Esophagus (tissue), 2 donors: ENCODE results near the gene NOSTRIN. TPM values are rescaled to one million over a fixed set of nuclear protein-coding genes. Genes with fewer than 3 reads are reported as not detected.

Source experiments
- H3K27ac ChIP-seq, 2 donors: one replicate each; pipeline ENCODE4 v1.5.1; 2013; ENCODE audit warnings: low read depth in 2 of 2, mild to moderate bottlenecking in 2 of 2, inconsistent platforms in 1 of 2, low read length in 1 of 2, moderate library complexity in 1 of 2
- H3K27me3 ChIP-seq, 2 donors: one replicate each; pipeline ENCODE4 v1.6.1; 2013; ENCODE audit warnings: low read length in 2 of 2, control low read depth in 1 of 2, mild to moderate bottlenecking in 1 of 2; ENCODE audit not compliant: insufficient read depth in 2 of 2, control insufficient read depth in 1 of 2
- H3K36me3 ChIP-seq, 2 donors: one replicate each; pipeline ENCODE4 v1.6.1; 2013; ENCODE audit warnings: low read length in 1 of 2; ENCODE audit not compliant: control insufficient read depth in 2 of 2, insufficient read depth in 2 of 2
- H3K4me1 ChIP-seq, 2 donors: one replicate each; pipeline ENCODE4 v1.6.1; 2013; ENCODE audit warnings: low read length in 1 of 2; ENCODE audit not compliant: control insufficient read depth in 2 of 2, insufficient read depth in 2 of 2
- H3K4me3 ChIP-seq, 2 donors: one replicate each; pipeline ENCODE4 v1.5.1; 2013; ENCODE audit warnings: low read length in 2 of 2, mild to moderate bottlenecking in 2 of 2, low read depth in 1 of 2, moderate library complexity in 1 of 2
- H3K9me3 ChIP-seq, 2 donors: one replicate each; pipeline ENCODE4 v1.6.1; 2013; ENCODE audit warnings: mild to moderate bottlenecking in 2 of 2, low read depth in 1 of 2, low read length in 1 of 2, moderate library complexity in 1 of 2; ENCODE audit not compliant: control insufficient read depth in 2 of 2, insufficient read depth in 1 of 2
- WGBS, 2 donors: extraction: QIAGEN DNeasy Blood & Tissue Kit; methylation state at CpG; one replicate each; pipeline ENCODE4 v1.1.7; 2013; 5-methylcytosine and 5-hydroxymethylcytosine counted together
- polyA plus RNA-seq, 2 donors: library from polyadenylated mRNA; stranded (reverse); fragments of 200-250 nt; gene quantifications; one replicate each; pipeline ENCODE4 v1.2.3, GENCODE V29; 2013
- donor health status: healthy with polysubstance abuse.
- donor health status: Bipolar disorder and iron deficiency.

NOSTRIN gene
- polyA plus RNA-seq, 2 donors, result 3.4 to 6.3 TPM

DNA sequence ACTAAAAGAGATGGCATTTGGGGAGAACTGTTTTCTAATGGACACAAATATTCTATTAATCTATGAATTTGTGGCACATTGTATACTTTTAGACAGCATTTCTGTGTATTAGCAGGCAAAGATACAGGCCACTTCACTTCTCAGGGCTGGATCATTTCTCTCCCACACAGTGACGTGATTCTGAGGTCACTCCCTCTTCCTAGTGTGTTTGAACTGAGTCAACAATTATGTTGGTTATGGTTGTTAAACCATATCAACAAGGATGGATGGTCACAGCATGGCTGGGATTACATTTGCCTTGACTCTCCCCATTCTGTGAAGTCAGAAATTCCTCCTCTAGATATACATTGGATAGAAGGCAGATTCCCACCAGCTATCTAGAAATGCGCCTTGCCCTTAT lies 11.6 kb downstream of the NOSTRIN start:
- Histone ChIP-seq H3K4me1 (no peaks in the 10 kb centered on the region), H3K27me3 (no peaks in the 10 kb centered on the region), H3K27ac (no peak overlapping the region), H3K4me3 (no peak overlapping the region), H3K9me3 (no peaks in the 10 kb centered on the region), H3K36me3 (no peaks in the 10 kb centered on the region)
- WGBS, 2 donors, result 86 to 89% methylated on average over 2 of the region's 2 CpGs

DNA sequence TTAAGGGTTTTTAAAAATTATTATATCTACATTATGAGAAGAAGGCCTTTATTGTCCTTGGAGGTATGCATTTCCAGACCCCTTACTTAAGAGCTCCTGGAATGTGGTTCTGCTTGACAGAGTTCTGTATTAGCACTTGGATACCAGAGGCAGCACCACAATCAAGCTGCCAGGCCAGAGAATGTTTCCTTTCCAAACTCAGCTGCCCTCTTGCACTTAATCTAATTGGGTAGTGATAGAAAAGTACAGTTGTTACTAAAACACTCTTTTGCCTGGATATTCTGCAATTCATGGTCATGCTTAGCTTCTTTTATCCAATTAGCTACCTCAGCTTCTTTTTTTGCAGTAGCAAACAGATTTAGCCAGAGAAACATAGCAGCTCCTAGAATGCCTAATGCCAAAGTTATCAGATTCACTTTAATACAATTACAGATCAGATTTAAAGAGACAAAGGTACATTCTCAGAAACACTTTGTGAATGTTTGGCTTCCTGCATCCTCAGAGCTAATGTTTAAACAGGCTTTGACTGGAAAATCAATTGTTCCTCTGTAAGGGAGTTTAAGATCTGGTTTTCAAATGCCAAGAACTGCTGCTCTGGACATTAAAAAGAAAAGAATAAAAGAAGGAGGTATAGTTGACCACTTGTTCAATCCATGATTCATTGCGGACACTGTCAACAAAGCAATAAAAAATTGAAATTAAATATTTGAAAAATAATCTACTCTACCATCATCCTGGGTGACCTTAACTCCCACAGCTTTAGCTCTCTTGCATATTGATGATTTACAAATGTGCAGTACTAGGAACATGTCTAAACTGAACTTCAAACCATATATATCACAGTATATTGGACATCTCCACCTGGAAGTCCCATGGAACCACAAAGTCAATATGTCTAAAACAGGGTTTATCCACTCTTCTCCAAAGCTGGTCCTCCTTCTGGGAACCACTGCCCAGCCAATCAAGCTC lies 12.8 kb downstream of the NOSTRIN start:
- no peak overlapping the region for H3K27ac ChIP-seq
- no peaks in the 10 kb centered on the region for H3K27me3 ChIP-seq
- 79 to 97% methylated on average over 1 of the region's 1 CpG for WGBS, 2 donors
- no peaks in the 10 kb centered on the region for H3K36me3 ChIP-seq
- no peak overlapping the region for H3K4me3 ChIP-seq
- H3K9me3 ChIP-seq, result no peaks in the 10 kb centered on the region
- H3K4me1 ChIP-seq, result no peaks in the 10 kb centered on the region

DNA sequence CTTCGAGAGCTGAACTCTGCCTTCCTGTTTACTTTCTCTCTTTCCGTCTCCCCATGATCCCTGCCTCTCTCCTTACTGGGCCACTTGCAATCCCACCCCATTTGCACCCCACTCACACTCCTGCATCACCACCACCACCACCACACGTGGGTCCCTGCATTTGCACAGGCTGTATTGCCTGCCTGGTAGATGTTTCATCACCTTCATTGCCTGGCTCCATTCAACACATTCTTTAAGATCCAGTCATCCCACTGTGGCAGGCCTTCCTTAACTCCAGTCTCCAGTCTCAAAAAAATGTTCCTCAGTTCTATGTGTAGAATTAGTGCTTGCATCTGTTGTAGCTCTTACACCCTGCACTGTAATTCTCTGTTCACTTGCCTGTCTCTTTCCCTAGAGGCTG lies 13.9 kb downstream of the NOSTRIN start:
- H3K4me1 ChIP-seq, result no peaks in the 10 kb centered on the region
- no peaks in the 10 kb centered on the region for H3K36me3 ChIP-seq
- H3K4me3 ChIP-seq, result no peak overlapping the region
- no peaks in the 10 kb centered on the region for H3K9me3 ChIP-seq
- H3K27ac ChIP-seq, result no peak overlapping the region
- H3K27me3 ChIP-seq, result no peaks in the 10 kb centered on the region
- WGBS, 2 donors, result 87 to 88% methylated on average over 3 of the region's 3 CpGs

DNA sequence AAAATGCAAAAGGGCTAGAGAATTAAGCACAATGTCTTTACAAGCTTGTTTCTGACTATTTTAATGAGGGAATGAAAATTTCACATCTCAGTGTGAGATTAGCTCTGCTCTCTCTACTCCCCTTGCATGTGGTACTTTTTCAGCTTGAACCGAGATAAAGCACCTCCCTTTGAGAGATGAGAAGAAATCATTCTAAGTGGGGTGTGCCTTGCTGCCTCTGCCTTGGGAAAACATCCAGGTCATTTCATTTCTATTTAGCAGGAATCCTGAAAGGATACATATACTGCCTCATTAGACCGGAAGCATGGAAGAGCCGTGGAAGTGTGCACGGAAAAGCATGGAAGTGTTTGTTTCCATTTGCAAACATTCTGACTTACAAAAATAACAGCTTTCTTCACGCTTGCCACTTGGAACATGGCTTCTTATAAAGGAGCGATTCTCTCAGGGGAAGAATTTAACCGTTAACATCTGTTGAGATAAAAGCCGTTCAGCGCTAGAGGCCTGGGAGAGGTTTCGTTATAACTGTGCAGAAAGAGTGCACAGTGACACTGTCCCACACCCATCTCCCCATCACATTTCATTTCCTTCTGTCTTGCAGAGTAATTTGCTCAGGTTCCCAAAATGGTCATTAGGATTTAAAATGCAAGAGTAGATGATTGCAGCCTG lies 16.7 kb downstream of the NOSTRIN start:
- Histone ChIP-seq H3K4me3 (no peak overlapping the region), H3K9me3 (no peaks in the 10 kb centered on the region), H3K4me1 (no peaks in the 10 kb centered on the region), H3K36me3 (no peaks in the 10 kb centered on the region), H3K27me3 (no peaks in the 10 kb centered on the region), H3K27ac (no peak overlapping the region)
- 61 to 66% methylated on average over 10 of the region's 10 CpGs for WGBS, 2 donors

DNA sequence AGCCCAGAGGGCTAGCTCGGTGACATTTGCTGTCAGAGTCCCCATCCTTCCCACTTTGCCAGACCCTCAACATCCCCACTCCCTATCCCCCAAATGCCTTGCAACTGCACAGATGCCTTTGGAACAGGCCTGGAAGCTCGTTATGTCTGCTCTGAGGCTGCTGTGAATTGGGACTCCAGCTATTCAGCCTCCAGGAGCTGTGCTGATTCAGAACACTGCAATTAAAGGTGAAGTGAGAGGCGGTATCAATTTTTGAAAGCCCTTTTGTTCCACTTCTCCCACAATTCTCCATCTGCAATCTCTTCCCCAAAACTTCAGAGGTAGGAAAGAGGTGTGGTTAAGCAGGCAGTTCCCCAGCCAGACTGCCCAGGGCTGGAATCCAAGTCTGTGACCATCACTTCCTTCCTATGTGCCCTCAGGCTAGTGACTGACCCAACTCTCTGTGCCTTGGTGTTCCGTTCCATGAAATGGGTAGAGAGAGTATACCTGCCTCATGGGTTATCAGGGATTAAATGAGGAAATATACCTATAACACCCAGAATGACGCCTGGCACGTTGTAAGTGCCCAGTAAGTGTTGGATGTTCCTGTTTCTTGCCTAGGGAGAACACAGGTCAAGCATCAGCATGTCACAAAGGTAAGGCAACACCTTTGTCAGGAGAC lies 17.5 kb downstream of the NOSTRIN start:
- H3K4me1 ChIP-seq, result no peaks in the 10 kb centered on the region
- no peaks in the 10 kb centered on the region for H3K36me3 ChIP-seq
- no peaks in the 10 kb centered on the region for H3K27me3 ChIP-seq
- H3K4me3 ChIP-seq, result no peak overlapping the region
- no peak overlapping the region for H3K27ac ChIP-seq
- no peaks in the 10 kb centered on the region for H3K9me3 ChIP-seq
- 85 to 88% methylated on average over 6 of the region's 6 CpGs for WGBS, 2 donors

DNA sequence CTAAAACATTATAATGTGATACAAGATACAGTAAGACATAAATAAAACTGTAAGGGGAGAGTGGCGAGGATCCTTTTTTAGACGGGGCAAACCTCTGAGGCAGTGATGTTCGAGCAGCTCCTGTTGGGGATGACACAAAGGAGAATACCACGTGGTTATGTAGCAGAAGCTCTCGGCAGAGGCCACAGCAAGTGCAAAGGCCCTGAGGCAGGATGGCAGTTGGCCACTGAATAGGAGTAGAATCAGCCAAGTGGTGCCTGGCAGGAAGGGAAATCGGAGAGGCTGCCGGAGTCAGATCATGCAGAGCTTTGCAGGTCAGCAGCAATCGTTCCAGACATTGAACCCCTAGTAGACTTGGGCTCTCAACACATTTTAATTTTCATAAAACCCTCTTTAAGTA lies 19.1 kb downstream of the NOSTRIN start:
- H3K9me3 ChIP-seq, result no peaks in the 10 kb centered on the region
- H3K4me1 ChIP-seq, result no peaks in the 10 kb centered on the region
- H3K4me3 ChIP-seq, result no peak overlapping the region
- WGBS, 2 donors, result 64 to 76% methylated on average over 8 of the region's 8 CpGs
- H3K36me3 ChIP-seq, result no peaks in the 10 kb centered on the region
- H3K27me3 ChIP-seq, result no peaks in the 10 kb centered on the region
- no peak overlapping the region for H3K27ac ChIP-seq

DNA sequence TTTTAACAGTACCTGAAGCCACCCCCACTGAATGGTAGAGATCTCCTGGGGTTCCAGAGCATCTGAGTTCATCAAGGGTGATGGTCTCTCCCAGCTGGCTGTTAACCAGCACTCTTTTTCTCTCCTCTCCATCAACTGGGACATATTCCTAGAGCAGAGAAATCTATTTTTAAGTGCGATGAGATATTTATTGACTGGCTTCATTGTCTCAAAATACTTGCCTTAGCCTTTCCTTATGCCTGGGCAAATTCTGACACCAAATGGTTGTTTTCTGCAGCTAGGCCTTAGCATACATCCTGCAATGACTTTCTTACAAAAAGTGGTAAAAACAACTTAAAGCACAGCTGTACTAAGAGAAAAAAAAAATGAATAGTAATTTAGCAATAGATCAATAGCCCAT lies 19.6 kb downstream of the NOSTRIN start:
- no peak overlapping the region for H3K4me3 ChIP-seq
- no peaks in the 10 kb centered on the region for H3K4me1 ChIP-seq
- H3K27ac ChIP-seq, result no peak overlapping the region
- WGBS, 2 donors, result 85 to 96% methylated on average over 1 of the region's 1 CpG
- no peaks in the 10 kb centered on the region for H3K9me3 ChIP-seq
- H3K36me3 ChIP-seq, result no peaks in the 10 kb centered on the region
- H3K27me3 ChIP-seq, result no peaks in the 10 kb centered on the region

DNA sequence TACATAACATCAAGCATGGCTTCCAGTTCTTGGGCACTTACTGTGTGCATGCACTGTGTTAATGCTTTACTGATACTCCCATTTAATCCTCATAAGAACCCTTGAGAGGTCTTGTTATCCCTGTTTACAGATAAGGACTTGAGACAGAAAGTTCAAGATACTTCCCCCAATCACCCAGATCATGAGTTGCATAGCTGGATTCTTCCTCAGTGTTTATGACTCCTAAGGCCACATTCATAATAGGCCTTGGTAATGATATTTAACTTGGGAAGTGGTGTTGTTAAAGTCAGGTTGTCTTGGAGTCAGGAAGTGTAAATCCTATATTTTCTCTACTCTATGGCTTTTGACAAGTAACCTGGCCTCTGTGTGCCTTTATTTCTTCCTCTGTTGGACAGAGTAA lies 22.7 kb downstream of the NOSTRIN start:
- no peak overlapping the region for H3K27ac ChIP-seq
- H3K9me3 ChIP-seq, result no peaks in the 10 kb centered on the region
- H3K4me3 ChIP-seq, result no peak overlapping the region
- H3K4me1 ChIP-seq, result no peaks in the 10 kb centered on the region
- H3K27me3 ChIP-seq, result no peaks in the 10 kb centered on the region
- H3K36me3 ChIP-seq, result no peaks in the 10 kb centered on the region

DNA sequence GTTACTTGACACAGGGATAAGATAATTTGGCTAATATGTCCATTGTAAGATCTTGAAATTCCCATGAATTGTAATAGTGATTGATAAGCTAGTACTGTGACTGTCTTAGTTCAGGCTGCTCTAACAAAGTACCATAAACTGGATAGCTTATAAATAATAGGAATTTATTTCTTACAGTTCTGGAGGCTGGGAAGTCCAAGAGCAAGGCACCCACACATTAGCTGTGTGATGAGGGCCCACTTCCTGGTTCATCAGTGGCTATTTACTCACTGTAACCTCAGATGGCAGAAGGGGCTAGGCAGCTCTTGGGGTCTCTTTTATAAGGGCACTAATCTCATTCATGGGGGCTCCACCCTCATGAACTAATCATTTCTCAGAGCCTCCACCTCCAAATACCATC lies 28.5 kb downstream of the NOSTRIN start:
- no peaks in the 10 kb centered on the region for H3K4me1 ChIP-seq
- H3K27me3 ChIP-seq, result no peaks in the 10 kb centered on the region
- H3K9me3 ChIP-seq, result no peaks in the 10 kb centered on the region
- H3K36me3 ChIP-seq, result no peaks in the 10 kb centered on the region
- no peak overlapping the region for H3K27ac ChIP-seq
- H3K4me3 ChIP-seq, result no peak overlapping the region
